ENCODE data around the gene TRMT11.
"Not testable (repeated sequence)": the region's sequence is repeated elsewhere in the genome, so short reads cannot be mapped to it uniquely, and the experiment has no call there.

TRMT11 gene

GRCh38 chr6:126047648-126048047 lies 61.3 kb downstream of the TRMT11 start:
- DNase-seq (ENCODE audit: low read depth): no peak

- DNase-seq (ENCODE audit: low read depth): no peak
These were observed 62.3 kb downstream of the TRMT11 start for GRCh38 chr6:126048635-126049034.

GRCh38 chr6:126050795-126051194 lies 64.5 kb downstream of the TRMT11 start:
- no peak for DNase-seq (ENCODE audit: low read depth)

- no peak for DNase-seq (ENCODE audit: low read depth)
These were observed 65.5 kb downstream of the TRMT11 start for GRCh38 chr6:126051791-126052190.

GRCh38 chr6:126052485-126052884 lies 66.1 kb downstream of the TRMT11 start:
- DNase-seq (ENCODE audit: low read depth): no peak

- no peak for DNase-seq (ENCODE audit: low read depth)
These were observed 67.9 kb downstream of the TRMT11 start for GRCh38 chr6:126054258-126054702.

- DNase-seq (ENCODE audit: low read depth): no peak
These were observed 68.5 kb downstream of the TRMT11 start for GRCh38 chr6:126054802-126055201.

GRCh38 chr6:126055449-126055848 lies 69.1 kb downstream of the TRMT11 start:
- no peak for DNase-seq (ENCODE audit: low read depth)

GRCh38 chr6:126056355-126057004 lies 70.1 kb downstream of the TRMT11 start:
- no peak for DNase-seq (ENCODE audit: low read depth)

GRCh38 chr6:126058085-126058484 lies 71.7 kb downstream of the TRMT11 start:
- DNase-seq (ENCODE audit: low read depth): not testable (repeated sequence)

- no peak for DNase-seq (ENCODE audit: low read depth)
These were observed 74.1 kb downstream of the TRMT11 start for GRCh38 chr6:126060400-126060799.

GRCh38 chr6:126063512-126064146 lies 77.3 kb downstream of the TRMT11 start:
- DNase-seq (ENCODE audit: low read depth): no peak

- no peak for DNase-seq (ENCODE audit: low read depth)
These were observed 78.0 kb downstream of the TRMT11 start for GRCh38 chr6:126064257-126064747.

- no peak for DNase-seq (ENCODE audit: low read depth)
These were observed 78.5 kb downstream of the TRMT11 start for GRCh38 chr6:126064748-126065401.

- DNase-seq (ENCODE audit: low read depth): no peak
These were observed 80.0 kb downstream of the TRMT11 start for GRCh38 chr6:126066053-126067048.

- DNase-seq (ENCODE audit: low read depth): no peak
These were observed 80.7 kb downstream of the TRMT11 start for GRCh38 chr6:126067073-126067472.

- DNase-seq (ENCODE audit: low read depth): no peak
These were observed 83.1 kb downstream of the TRMT11 start for GRCh38 chr6:126069449-126069848.

- DNase-seq (ENCODE audit: low read depth): no peak
These were observed 84.8 kb downstream of the TRMT11 start for GRCh38 chr6:126071000-126071647.

- no peak for DNase-seq (ENCODE audit: low read depth)
These were observed 85.8 kb downstream of the TRMT11 start for GRCh38 chr6:126072172-126072571.

- DNase-seq (ENCODE audit: low read depth): no peak
These were observed 86.5 kb downstream of the TRMT11 start for GRCh38 chr6:126072834-126073233.

- DNase-seq (ENCODE audit: low read depth): no peak
These were observed 89.2 kb downstream of the TRMT11 start for GRCh38 chr6:126075335-126076071.
